ENCODE results near the gene BAZ2B.
"Not testable (repeated sequence)": the region's sequence is repeated elsewhere in the genome, so short reads cannot be mapped to it uniquely, and the experiment has no call there.

BAZ2B gene, protein sequence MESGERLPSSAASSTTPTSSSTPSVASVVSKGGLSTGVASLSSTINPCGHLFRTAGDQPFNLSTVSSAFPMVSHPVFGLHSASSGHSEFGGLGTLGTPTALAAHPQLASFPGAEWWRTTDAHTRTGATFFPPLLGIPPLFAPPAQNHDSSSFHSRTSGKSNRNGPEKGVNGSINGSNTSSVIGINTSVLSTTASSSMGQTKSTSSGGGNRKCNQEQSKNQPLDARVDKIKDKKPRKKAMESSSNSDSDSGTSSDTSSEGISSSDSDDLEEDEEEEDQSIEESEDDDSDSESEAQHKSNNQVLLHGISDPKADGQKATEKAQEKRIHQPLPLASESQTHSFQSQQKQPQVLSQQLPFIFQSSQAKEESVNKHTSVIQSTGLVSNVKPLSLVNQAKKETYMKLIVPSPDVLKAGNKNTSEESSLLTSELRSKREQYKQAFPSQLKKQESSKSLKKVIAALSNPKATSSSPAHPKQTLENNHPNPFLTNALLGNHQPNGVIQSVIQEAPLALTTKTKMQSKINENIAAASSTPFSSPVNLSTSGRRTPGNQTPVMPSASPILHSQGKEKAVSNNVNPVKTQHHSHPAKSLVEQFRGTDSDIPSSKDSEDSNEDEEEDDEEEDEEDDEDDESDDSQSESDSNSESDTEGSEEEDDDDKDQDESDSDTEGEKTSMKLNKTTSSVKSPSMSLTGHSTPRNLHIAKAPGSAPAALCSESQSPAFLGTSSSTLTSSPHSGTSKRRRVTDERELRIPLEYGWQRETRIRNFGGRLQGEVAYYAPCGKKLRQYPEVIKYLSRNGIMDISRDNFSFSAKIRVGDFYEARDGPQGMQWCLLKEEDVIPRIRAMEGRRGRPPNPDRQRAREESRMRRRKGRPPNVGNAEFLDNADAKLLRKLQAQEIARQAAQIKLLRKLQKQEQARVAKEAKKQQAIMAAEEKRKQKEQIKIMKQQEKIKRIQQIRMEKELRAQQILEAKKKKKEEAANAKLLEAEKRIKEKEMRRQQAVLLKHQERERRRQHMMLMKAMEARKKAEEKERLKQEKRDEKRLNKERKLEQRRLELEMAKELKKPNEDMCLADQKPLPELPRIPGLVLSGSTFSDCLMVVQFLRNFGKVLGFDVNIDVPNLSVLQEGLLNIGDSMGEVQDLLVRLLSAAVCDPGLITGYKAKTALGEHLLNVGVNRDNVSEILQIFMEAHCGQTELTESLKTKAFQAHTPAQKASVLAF (N-terminal part only)

GRCh38 chr2:159616286-159616701 is at the start of gene BAZ2B:
Gene BAZ2B, minus strand, starts transcription at chr2:159616548. Its CDS starts 137,829 bp downstream, at chr2:159478719.
- peak; percentile 19 for DNase-seq (ENCODE audit: low spot score)

DNA sequence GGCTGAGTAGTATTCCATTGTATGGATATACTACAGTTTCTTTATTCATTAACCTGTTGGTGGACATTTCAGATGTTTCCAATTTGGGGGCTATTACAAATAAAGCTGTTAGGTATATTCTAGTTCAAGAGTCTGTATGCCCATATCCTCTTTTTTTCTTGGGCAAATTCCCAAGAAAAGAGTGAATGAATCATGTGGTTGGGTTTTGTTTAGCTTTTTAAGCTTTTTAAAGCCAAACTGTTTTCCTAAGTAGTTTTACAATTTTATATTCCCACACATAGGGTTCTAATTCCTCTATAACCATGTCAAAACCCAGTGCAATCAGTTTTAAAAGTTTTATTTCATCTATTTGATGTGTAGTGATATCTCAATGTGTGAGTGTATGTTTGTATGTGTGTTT is 44.9 kb upstream of the BAZ2B start:
- DNase-seq (ENCODE audit: low spot score) = no peak

GRCh38 chr2:159658881-159659873 is 42.8 kb upstream of the BAZ2B start:
- no peak for DNase-seq (ENCODE audit: low spot score)

- no peak for DNase-seq (ENCODE audit: low spot score)
Observed at GRCh38 chr2:159653962-159654361, 37.6 kb upstream of the BAZ2B start.

GRCh38 chr2:159651884-159652283 is 35.5 kb upstream of the BAZ2B start:
- no peak for DNase-seq (ENCODE audit: low spot score)

DNA sequence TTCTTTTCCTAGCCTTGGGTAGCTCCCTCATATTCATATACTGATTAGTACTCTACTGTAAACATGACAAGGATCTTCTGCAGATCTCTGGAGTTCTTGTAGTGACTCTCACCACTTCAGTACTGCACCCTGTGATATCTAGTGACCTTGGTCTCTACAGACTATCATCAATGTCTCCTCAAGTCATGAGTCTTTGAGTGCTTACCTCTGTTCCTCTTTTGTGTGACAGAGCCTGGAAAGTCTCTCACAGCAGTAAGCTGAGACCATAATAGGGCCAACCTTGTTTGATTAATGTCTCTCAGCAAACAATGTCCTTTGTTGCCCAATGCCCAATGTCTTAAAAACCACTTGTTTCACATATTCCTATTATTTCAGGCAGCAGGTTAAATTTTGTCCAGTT is 34.2 kb upstream of the BAZ2B start:
- no peak for DNase-seq (ENCODE audit: low spot score)

DNA sequence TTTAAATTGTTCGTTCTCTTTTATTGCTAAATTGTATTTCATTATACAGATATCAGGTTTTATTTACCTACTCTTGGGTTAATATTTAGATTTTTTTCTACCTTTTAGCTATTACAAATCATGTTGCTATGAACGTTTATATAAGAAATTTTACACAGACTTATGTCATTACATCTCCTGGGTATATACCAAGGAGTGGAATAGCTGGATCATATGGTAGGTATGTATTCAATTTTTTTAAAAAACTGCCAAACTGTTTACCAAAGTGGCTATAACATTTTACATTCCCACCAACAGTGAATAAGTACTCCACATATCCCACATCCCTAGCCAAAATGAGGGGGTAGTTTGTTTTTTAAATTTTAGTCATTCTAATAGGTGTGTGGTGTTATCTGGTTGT is 32.3 kb upstream of the BAZ2B start:
- no peak for DNase-seq (ENCODE audit: low spot score)

DNA sequence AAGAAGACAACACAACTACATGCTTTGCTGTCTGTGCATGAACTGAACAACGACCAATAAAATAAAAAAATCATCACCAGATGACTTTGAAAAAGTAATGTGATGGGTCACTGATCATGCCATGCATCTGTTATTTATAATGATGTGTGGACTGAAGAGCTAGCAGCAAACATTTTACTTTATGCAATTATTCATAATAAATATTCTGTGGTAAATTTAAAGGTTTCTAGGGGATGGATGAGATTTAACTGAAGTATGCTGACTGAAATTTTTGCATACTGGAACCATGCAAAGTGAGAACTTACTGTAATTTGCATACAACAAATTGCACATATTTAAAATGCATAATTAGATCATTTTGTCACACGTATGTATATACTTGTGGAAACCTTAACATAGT is 31.3 kb upstream of the BAZ2B start:
- no peak for DNase-seq (ENCODE audit: low spot score)

- DNase-seq (ENCODE audit: low spot score) = no peak
Observed at GRCh38 chr2:159640176-159640575, 23.8 kb upstream of the BAZ2B start.

- DNase-seq (ENCODE audit: low spot score) = no peak
Observed at GRCh38 chr2:159639712-159640111, 23.4 kb upstream of the BAZ2B start.

DNA sequence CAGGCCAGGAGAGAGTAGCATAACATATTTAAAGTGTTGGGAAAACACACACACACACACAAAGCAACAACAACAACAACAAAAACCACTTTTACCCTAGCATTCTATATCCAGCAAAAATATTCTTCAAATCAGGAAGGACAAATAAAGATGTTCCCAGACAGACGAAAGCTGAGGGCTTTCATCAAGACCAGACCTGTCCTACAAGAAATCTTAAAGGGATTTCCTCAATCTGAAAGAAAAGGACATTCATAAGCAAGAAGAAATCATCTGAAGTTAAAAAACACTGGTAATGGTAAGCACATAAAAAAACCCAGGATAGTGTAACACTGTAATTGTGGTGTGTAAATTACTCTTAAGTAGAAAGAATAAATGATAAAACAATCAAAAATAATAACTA is 22.7 kb upstream of the BAZ2B start:
- no peak for DNase-seq (ENCODE audit: low spot score)

DNA sequence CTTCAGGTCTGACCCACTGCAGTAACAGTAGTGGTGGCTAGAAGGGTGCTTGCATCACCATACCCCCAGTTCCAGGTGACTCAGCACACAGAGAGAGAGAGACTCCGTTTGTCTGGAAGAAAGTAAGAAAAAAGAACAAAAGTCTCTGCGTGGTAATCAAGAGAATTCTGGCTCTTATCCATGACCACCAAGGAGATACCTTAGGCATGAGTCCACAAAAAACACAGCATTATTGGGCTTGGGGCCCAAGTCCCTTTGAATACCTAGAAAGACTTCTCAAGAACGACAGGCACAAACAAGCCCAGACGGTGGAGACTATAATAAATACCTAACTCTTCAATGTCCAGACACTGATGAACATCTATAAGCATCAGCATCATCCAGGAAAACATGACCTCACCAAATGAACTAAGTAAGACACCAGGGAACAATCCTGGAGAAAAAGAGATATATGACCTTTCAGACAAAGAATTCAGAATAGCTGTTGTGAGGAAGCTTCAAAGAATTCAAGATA is 21.7 kb upstream of the BAZ2B start:
- DNase-seq (ENCODE audit: low spot score) = no peak

DNA sequence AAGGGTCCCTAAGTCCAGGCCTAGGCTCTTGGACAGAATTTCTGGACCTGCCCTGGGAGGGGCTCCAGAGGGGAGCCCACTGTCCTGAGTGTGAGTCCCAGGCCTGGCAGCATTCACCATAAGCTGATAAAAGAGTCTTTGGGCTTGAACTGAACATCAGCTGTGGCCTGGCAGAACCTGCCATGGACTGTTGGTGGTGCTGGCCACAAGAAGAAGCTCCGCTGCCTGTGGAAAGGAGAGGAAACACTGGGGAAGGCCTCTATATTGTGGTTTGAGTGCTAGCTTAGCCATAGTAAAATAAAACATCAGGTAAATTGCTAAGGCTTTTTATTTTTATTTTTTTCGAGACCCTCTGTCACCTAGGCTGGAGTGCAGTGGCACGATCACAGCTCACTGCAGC is 20.9 kb upstream of the BAZ2B start:
- no peak for DNase-seq (ENCODE audit: low spot score)

GRCh38 chr2:159635006-159635789 is 18.9 kb upstream of the BAZ2B start:
- DNase-seq (ENCODE audit: low spot score) = no peak

DNA sequence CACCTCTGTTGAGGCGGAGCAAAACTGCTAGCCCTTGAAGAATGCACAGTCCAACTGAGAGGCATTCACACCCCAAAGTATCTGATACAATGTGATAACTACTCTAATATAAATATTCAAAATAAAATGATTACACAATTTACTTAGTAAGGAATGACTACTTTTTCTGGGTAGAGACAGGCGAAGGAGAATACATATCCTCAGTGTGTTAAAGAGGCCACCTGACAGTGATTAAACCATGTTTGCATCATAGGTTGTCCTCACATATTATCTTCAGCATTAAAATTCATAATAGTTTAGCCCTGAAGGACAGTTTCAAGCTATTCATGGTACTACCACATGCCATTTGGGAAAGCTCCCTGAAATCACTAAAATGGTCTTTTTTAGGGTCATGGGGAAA is 16.9 kb upstream of the BAZ2B start:
- DNase-seq (ENCODE audit: low spot score) = no peak

DNA sequence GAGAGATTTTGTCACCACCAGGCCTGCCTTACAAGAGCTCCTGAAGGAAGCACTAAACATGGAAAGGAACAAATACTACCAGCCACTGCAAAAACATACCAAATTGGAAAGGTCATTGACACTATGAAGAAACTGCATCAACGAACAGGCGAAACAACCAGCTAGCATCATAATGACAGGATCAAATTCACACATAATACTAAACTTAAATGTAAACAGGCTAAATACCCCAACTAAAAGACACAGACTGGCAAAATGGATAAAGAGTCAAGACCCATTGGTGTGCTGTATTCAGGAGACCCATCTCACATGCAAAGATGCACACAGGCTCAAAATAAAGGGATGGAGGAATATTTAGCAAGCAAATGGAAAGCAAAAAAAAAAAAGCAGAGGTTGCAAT is 9.3 kb upstream of the BAZ2B start:
- DNase-seq (ENCODE audit: low spot score) = not testable (repeated sequence)

DNA sequence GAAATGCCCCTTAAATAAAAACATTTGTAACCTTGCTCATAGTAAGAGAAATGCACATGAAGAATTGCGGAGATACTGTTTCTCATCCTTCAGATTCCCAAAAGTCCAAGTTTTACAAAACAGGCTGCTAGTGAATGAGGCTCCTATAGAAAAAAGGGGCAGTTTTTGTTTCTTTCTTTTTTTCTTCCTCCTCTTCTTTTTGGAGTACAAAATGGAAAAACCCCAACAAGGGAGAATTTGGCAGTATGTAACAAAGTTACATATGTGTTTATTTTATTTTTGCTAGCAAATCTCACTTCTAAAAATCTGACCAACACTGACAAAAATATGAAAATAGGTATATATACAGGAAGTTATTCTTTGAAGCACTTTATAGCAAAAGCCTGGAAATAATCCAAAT is 7.1 kb upstream of the BAZ2B start:
- no peak for DNase-seq (ENCODE audit: low spot score)

DNA sequence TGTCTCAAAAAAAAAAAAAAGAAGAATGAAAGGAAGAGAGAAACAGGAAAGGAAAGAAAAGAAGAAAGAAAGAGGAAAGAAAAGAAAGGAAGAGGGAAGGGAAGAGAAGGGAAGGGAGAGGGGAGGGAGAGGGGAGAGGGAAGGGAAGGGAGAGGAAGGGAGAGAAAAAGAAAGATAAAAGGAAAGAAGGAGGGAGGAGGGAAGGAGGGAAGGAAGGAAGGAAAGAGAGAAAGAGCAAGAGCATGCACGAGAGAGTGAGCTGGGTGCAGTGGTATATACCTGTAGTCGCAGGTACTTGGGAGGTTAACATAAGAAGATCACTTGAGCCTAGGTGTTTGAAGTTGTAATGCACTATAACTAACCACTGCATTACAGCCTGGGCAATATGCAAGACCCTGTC is 6.6 kb upstream of the BAZ2B start:
- no peak for DNase-seq (ENCODE audit: low spot score)

DNA sequence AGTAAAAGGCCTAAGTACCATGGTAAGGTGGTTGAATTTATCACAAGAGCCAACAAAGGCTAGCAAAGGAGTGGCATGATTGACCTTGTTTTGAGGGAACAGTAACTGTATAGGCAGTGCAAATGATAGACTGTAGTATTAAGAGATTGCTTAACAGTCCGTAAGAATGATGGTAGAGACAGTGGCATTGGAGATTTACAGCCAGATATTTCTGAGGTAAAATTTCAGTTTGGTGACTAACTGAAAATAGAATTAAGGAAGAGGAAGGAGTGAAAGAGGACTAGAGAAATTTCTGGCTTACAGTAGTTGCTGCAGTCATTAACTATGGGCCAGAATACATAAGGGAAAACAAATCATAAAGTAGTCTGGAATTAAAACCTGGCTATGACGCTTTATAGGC is 4.4 kb upstream of the BAZ2B start:
- DNase-seq (ENCODE audit: low spot score) = no peak

DNA sequence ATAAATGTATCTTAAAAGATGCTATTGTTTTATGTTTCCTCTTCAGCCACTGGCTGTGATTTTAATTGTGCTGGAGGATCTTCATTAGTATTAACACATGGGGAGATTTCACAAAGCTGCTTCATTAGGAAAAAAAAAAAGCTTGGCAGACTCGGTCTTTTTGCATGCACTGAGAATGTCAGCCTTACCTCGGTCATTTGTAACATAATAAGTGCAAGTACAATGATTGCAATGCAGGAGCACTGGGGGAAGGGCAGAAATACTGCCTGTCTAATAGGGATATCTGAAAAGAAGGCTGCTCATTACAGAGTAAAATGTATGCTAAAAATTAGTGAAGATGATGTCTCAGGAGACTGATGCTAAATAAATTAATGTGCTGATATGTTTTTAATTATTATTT is 1.3 kb upstream of the BAZ2B start:
- no peak for DNase-seq (ENCODE audit: low spot score)

Measured in germinal center (tissue), 1 donor.